H1 (cell line): ENCODE data around the gene ANO9. TPM values are rescaled to one million over a fixed set of nuclear protein-coding genes. Genes with fewer than 3 reads are reported as not detected.

Source experiments
- ATF2 ChIP-seq: IDR thresholded peaks from 2 replicates; pipeline ENCODE4 v1.6.1; 2012; ENCODE audit warnings: low read length, inconsistent platforms
- CHD7 ChIP-seq: fragments of 300-600 bp; sonication (generic); IDR thresholded peaks from 2 replicates; pipeline ENCODE4 v1.7.1; 2012; ENCODE audit warnings: low read length, moderate library complexity, mild to moderate bottlenecking, inconsistent platforms; ENCODE audit not compliant: insufficient replicate concordance
- CTBP2 ChIP-seq: IDR thresholded peaks from 2 replicates; pipeline ENCODE4 v1.7.0; 2011; ENCODE audit warnings: borderline replicate concordance, mild to moderate bottlenecking, moderate library complexity, mixed read lengths, low read length; ENCODE audit not compliant: insufficient read depth, insufficient read length
- HDAC6 ChIP-seq: IDR thresholded peaks from one replicate; pipeline ENCODE4 v1.7.1; 2012; ENCODE audit warnings: low read depth, mild to moderate bottlenecking, inconsistent platforms, low read length, moderate library complexity
- JUN ChIP-seq: IDR thresholded peaks from 2 replicates; pipeline ENCODE4 v1.6.1; 2011; ENCODE audit warnings: low read depth, mild to moderate bottlenecking, improper control_type of control experiment, low read length
- PHF8 ChIP-seq: fragments of 200-600 bp; sonication (generic); conservative IDR thresholded peaks from 2 replicates; pipeline ENCODE4 v1.7.1; 2012; ENCODE audit warnings: low read depth, mild to moderate bottlenecking, inconsistent platforms, low read length, moderate library complexity
- SP2 ChIP-seq: IDR thresholded peaks from 2 replicates; pipeline ENCODE4 v1.6.1; 2012; ENCODE audit warnings: mild to moderate bottlenecking, low read length, inconsistent platforms
- TCF12 ChIP-seq: IDR thresholded peaks from 2 replicates; pipeline ENCODE4 v1.6.1; 2011; ENCODE audit warnings: low read depth, mild to moderate bottlenecking, low read length
- USF2 ChIP-seq: IDR thresholded peaks from 2 replicates; pipeline ENCODE4 v1.6.1; 2011; ENCODE audit warnings: low read length, improper control_type of control experiment
- polyA plus RNA-seq, 7 experiments: library from polyadenylated mRNA; depleted of rRNA in 3 of 7; stranded (reverse) in 5 of 7; unstranded in 2 of 7; fragments of >200 nt in 5 of 7; fragments of 200-250 nt in 2 of 7; gene quantifications; 1 replicate in 5 of 7; 2 replicates in 1 of 7; 4 replicates in 1 of 7; pipeline versions ENCODE4 v1.2.1 to v1.2.3, GENCODE V29; 2011 to 2013; ENCODE audit warnings: missing spikeins in 2 of 7, mixed read lengths in 2 of 7
- total RNA-seq: library from RNA; stranded (reverse); fragmentation: NEBNext Ultra II Directional; extraction: Animal tissue kit (Norgen Biotek cat#: 25700); gene quantifications from 2 replicates; pipeline ENCODE4 v1.2.1, GENCODE V29; 2021

ANO9 gene
- total and polyA plus RNA-seq, 2 of the 8 experiments (the other 6 are each of a cell fraction or from before 2014, with no cell fraction given): 20.0 to 20.7 TPM

- no peak for TF ChIP-seq ATF2
- no peak for TF ChIP-seq JUN
- TF ChIP-seq TCF12: no peak
- no peak for TF ChIP-seq PHF8
- no peak for TF ChIP-seq USF2
- no peak for TF ChIP-seq CHD7
- TF ChIP-seq CTBP2: no peak
- no peak for TF ChIP-seq HDAC6
- TF ChIP-seq SP2: no peak
Observed at GRCh38 chr11:473415-473814, 31.6 kb upstream of the ANO9 start (continued).
